Cardiac septum (tissue), 1 donor: ENCODE data around the gene CDCA5. TPM values are rescaled to one million over a fixed set of nuclear protein-coding genes. Genes with fewer than 3 reads are reported as not detected.
A peak's percentile ranks its signal among the peaks of the same experiment; 100 is the strongest.

ENCODE experiments used
- DNase-seq: peaks from one replicate; pipeline ENCODE4 v3.0.0-alpha.2; 2020; ENCODE audit warnings: low spot score
- intact Hi-C: fragments of 100-400 bp; cut with DNase I; formaldehyde crosslinking; loops from one replicate; pipeline ENCODE4 v1.14.0; 2022
- total RNA-seq: library from RNA; stranded (reverse); fragmentation: NEBNext Ultra II Directional; extraction: Animal tissue kit (Norgen Biotek cat#: 25700); gene quantifications from one replicate; pipeline ENCODE4 v1.2.1, GENCODE V29; 2021
- donor health status: DM: no; HTN: no; CAD: no.

The CDCA5 gene
- total RNA-seq, 1 donor from 2014 or later, result 1.5 TPM

GRCh38 chr11:65058012-65058411 is 25.8 kb downstream of the CDCA5 start:
- intact Hi-C loops, result no loop called here
- no peak for DNase-seq

- DNase-seq, result no peak
- intact Hi-C loops, result no loop called here
Observed at GRCh38 chr11:65057526-65057925, 26.3 kb downstream of the CDCA5 start.

GRCh38 chr11:65056999-65057398 is 26.8 kb downstream of the CDCA5 start:
- intact Hi-C loops, result no loop called here
- no peak for DNase-seq

DNA sequence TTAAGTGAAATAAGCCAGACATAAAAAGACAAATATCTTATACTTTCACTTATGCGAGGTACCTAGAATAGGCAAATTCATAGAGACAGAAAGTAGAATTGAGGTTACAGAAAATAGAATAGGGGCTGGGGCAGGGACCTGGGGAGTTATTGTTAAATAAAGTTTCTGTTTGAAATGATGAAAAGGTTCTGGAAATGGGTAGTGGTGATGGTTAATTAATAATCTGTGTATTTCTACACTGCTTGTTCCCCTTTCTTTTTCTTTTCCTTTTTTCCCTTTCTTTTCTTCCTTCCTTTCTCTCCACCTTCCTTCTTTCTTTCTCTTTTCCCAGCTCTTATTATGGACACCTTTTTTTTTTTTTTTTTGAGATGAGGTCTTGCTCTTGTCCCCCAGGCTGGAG is 28.3 kb downstream of the CDCA5 start:
- no peak for DNase-seq
- intact Hi-C loops, result no loop called here

- no peak for DNase-seq
- intact Hi-C loops, result no loop called here
Observed at GRCh38 chr11:65053827-65054508, 29.9 kb downstream of the CDCA5 start.

- intact Hi-C loops, result no loop called here
- no peak for DNase-seq
Observed at GRCh38 chr11:65051398-65051858, 32.4 kb downstream of the CDCA5 start.

DNA sequence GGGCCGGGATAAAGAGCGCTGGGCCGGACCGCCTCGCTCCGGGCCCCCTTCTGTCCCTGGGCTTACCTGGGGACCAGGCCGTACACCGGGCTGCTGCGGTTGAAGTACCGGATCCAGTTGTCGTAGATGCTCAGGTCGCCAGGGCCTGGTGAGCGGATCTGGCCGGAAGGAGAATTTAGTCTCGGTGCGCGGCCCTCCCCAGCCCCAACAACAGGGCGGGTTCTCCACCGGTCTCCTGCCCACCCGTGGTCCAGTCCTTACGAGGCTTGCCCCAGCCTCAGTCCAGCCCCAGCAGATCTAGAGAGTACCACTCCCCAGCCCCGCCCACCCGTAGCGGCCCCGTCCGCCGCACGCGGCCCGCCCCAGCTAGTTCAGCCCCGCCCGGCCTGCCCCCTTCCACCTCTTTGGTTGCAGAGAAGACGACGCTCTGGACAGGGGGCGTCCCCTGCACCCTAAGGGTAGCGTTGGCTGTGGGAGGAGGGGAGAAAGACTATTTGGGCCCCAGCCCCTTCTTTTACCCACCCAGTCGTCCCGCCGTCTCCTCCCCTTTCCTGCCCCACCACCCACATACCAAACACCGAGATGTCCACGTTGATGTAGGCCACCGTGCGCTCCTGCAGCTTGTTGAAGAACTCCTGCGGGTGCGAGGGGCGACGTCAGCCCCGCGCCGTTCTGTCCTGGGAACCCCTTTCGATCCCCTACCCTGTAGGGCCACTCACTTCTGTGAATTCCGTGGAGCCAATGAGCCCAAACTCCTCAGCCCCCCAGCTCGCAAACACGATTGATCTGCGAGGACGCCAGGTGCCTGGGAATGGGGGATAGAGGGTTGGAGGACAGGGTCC is 36.0 kb downstream of the CDCA5 start:
- DNase-seq, result no peak
- intact Hi-C loops, result no loop called here

DNA sequence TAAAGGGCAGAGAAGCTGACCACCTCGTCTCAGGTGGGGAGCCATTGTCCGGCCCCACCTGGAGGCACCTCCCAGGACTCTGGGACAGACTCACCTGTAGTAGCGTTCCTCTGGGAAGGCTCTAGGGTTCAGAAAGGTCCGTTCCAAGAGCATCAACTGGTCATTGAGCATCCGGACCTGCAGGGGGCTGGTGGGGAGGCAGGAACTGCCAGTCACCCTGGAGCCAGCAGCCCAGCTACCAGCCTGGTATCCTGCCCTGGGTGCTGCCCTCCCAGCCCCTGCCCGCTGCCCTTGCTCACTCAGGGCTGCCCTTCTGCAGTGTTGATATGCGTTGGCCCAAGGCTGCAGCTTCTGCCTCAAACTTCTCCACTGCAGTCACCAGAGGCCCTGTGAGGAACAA is 38.1 kb downstream of the CDCA5 start:
- intact Hi-C loops, result no loop called here
- no peak for DNase-seq

DNA sequence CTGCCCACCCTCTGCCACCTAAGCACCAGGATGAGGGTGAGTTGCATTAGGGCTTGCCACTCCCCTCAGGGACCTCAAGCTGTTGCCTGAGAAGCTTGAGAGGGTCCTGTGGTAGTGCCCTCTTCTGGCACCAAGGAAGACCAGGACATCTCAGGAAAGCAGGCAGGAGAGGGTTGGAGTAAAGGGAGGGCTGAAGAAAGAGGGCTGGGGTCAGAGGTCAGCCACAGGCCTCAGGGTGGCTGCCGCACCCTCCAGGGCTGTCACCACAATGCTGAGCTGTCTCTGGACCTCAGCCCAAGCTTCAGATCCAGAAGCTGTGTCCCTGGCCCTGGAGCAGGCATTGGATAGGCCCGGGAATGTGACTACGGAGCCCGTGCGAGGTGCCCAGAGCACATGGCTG is 38.8 kb downstream of the CDCA5 start:
- intact Hi-C loops, result no loop called here

GRCh38 chr11:65043881-65044501 is 39.8 kb downstream of the CDCA5 start:
- intact Hi-C loops, result loop anchor here (5.0 kb wide), 1 partner anchor 73 kb away; the partner anchor contains the start of gene ZNHIT2
- DNase-seq, result no peak

More for the DNA sequence above, 38.8 kb downstream of the CDCA5 start:
- DNase-seq, result no peak

GRCh38 chr11:65042891-65043290 is 40.9 kb downstream of the CDCA5 start:
- no peak for DNase-seq
- intact Hi-C loops, result loop anchor here (5.0 kb wide), 1 partner anchor 74 kb away; the partner anchor contains the start of gene ZNHIT2

GRCh38 chr11:65040847-65041622 is 42.8 kb downstream of the CDCA5 start, which contains the start of gene SAC3D1:
Gene SAC3D1 (plus strand): TSS chr11:65041210. CDS start chr11:65041293, 83 bp downstream.
- DNase-seq, result peak; percentile 96
- intact Hi-C loops, result loop anchor here (5.0 kb wide), 1 partner anchor 76 kb away; the partner anchor contains the start of gene ZNHIT2

GRCh38 chr11:65040520-65040846 is 43.4 kb downstream of the CDCA5 start:
- DNase-seq, result no peak
- intact Hi-C loops, result loop anchor here (5.0 kb wide), 1 partner anchor 77 kb away; the partner anchor contains the start of gene ZNHIT2

DNA sequence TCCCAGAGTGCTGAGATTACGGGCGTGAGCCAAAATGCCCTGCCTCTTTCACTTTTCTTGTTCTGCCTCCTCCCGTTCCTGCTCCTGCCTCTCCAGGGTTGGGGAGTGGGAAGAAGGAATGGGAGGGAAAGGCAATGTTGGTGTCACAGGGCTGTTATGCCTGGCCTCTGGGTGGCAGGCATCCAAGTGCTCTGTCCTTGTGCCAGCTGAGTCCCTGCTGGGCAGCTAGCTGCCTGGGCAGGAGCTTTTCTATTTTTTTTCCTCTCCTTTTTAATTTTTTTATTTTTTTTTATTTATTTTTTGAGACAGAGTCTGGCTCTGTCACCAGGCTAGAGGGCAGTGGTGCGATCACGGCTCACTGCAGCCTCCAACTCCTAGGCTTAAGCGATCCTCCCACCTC is 46.9 kb downstream of the CDCA5 start:
- no peak for DNase-seq

DNA sequence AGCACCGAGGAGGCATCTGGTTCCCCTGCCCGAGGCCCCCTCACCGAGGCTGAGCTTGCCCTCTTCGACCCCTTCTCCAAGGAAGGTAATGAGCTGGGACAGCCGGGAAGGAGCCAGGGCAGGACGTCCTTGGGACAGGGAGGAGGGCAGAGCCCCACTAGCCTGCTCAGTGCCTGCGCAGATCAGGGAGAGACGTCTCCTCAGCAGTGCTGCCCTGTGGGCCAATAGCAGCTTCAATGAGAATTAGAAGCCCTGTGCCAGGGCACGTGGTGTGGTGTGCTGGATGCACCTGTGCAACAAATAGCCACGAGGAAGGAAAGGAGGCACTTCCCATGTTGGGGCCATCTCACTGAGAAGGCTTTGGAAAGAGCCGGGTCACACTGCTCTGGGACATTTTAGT is 48.3 kb downstream of the CDCA5 start:
- DNase-seq, result no peak
- intact Hi-C loops, result no loop called here

More for the DNA sequence above, 46.9 kb downstream of the CDCA5 start:
- intact Hi-C loops, result no loop called here

GRCh38 chr11:65034423-65034822 is 49.4 kb downstream of the CDCA5 start:
- no peak for DNase-seq
- intact Hi-C loops, result no loop called here

- intact Hi-C loops, result no loop called here
- DNase-seq, result no peak
Observed at GRCh38 chr11:65032216-65032615, 51.6 kb downstream of the CDCA5 start.
